HG02852 (cell line): Measurements from ENCODE around the gene PGS1.

Experiments
- ATAC-seq: cut with Tn5 transposase; IDR thresholded peaks from one replicate; pipeline ENCODE4 v1.9.1; 2021; ENCODE audit warnings: mild to moderate bottlenecking, moderate library complexity; ENCODE audit not compliant: unreplicated experiment

The PGS1 gene

DNA sequence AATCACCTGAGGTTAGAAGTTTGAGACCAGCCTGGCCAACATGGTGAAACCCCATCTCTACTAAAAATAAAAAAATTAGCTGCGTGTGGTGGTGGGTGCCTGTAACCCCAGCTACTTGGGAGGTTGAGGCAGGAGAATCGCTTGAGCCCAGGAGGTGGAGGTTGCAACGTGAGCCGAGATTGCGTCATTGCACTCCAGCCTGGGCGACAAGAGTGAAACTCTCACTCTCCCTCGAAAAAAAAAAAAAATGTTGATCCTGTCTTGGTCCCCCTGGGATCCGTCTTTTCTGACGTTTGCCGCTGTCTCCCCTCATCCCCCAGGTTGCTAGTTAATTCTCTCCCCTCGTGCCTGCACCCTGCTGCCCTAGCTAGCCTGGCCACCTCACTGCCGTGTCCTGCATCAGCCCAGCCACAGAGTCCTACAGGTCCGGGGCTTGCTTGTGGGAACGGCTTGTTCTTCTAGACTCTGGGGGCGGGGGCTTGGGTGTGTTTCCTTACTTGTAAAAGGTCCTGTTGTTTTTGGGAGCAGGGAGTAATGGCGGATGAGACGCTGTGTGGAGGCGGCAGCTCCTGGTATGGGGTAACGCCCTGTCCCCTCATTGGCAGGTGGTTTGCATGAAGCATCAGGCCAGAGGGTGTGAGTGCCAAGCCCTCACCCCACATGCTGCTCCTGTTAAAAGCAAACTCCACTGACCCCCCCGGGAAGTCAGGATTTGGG lies 44.6 kb downstream of the PGS1 start:
- ATAC-seq, result no peak

DNA sequence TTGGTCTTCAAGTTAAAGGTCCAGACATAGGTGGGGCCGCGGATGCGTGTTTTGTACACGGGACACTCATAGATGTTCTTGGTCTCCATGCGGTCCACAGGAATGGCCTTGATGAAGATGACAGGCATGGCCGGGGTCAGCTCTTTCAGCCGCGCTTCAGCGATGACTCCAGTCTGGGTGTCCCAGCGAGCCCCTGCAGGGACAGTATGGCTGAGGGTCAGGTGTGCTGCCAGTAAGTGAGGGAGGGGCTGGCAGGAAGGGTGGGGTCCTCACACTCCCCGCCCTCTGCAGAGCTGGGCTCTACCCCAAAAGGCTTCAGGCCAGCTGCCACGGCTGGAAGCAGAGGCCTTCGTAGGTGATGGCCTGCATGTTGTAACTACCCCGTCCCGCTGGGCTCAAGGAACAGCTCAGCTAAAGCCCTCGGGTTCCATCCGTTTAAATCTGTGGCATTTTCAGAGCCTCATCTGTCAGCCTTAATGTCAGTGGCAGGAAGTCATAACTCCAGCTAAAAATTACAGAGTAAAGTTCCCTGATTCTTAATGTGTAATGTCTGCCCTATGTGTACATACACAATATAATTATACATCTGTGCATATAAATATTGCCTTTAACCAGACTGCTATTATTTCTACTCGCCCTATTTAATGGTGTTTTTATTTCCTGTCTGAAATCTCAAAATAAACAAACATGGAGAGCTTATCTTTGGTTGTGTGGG lies 45.7 kb downstream of the PGS1 start:
- no peak for ATAC-seq

DNA sequence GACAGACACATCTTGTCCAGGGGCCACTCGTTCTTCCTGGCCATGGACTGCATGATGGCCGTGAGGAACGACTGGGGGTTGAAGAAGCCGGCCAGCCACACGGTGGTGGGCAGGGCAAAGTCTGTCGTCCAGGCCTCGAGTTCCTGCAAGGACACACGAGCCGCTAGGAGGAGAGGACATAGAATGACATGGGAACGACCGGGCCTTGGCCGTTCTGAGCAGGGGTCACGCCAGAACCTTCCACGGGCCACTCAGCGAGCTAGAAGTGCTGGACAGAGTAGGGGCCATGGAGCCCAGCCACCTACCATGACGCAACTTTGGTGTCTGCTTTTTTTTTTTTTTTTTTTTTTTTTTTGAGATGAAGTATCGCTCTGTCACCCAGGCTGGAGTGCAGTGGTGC lies 47.0 kb downstream of the PGS1 start:
- no peak for ATAC-seq

DNA sequence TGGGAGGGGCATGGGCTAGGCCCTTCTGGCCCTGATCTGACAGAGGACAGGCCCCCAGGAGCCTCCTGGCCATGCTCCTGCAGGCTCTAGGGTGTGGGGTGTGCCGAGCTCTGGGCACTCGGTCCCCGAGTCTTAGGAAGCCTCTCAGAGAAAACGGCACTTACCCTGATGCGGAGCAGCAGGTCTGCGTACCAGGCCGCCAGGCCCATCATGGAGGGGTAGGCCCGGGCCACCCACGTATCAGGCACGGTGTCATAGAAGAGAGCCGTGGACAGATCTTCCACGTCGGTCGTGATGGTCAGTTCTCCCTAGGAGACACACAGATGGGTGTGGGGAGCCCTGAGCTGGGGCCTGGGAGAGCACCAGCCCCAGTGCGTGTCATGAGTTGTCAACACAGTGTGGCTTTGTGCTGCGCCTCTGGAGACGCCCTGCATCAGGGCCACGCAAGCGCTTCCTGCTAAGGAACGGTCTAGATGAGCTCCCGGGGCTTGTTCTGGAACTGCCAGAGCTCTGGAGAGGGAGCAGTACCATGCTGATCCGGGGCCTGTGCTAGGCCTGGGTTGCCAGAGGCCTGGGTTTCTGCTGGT lies 47.9 kb downstream of the PGS1 start:
- no peak for ATAC-seq

DNA sequence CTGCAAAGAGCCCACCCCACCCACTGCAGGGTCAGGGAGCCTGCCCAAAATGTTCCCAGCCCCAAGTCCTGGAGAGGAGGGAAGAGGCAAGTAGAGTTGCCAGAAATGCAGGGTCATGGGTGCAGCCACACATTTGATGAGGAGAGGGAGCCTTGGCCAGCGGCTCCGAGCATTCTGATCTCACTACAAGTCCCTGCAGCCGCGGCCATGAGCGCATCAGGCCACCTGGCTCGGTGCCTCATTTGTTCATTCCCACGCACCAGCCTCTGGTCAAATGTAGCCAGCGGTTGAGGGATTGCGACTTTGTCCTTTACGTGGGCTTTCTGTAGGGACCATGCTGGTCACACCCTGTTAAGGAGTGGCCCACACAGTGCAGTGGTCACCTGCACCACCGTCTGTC lies 48.7 kb downstream of the PGS1 start:
- no peak for ATAC-seq

DNA sequence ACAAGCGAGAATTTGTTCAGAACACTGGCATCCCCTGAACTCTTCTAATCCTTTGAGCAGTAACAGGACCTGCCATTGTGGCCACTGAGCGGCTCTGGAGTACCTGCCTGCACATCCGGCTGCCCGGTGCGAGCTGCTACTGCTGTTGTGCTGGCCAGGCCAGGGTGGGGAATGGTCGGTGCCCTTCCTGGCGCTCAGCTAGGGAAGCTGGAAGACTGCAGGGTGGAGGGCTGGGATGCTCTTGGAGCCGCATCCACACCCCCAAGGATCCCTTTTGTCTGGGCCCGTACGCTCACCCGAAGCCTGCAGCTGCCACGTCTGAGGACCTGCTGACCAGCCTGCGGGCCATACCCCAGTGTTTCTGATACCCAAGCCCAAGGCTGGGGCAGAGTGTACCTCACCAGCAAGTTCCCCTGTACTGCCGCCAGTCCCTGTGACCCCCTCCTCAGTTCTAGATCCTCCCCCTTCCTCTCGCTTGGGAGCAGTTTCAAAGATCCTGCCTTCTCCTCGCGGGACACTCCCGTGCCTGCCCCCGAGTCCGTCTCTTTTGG lies 49.7 kb downstream of the PGS1 start:
- ATAC-seq, result no peak

DNA sequence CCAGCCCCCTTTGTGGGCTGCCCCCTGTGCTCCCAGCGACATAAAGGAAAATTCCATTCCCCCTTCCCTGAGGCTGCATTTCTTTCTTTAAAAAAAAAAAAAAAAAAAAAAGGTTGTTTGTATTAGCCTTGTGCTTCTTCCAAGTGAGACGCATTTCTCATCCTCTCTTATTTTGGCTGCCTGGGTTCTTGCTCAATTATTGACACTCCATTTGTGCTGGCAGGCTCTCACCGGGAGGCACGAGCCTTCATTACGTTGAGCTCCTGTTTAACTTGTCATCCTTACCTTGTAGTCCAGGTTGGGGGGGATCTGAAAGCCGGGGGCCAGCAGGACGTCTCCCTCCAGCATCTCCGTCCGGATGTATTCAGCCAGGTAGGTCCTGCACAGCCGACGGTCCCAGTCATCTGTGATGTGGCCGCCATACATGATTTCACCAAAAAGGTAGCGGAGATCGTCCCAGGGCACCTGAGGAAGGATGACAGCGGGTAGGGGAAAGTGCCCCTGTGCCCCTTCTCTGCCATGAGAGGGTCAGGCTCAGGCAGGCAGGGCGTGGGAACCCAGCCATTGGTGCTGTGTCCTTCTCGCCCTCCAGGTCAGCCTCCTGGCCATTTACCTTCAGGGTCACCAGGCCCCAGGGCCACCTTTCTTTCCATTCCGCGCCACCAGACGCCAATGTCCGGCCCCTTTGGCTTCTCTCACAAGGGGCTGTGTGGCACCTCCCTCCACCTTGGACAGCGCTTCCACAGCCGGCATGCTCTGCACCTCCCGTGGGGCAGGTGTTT lies 50.6 kb downstream of the PGS1 start:
- ATAC-seq, result no peak

DNA sequence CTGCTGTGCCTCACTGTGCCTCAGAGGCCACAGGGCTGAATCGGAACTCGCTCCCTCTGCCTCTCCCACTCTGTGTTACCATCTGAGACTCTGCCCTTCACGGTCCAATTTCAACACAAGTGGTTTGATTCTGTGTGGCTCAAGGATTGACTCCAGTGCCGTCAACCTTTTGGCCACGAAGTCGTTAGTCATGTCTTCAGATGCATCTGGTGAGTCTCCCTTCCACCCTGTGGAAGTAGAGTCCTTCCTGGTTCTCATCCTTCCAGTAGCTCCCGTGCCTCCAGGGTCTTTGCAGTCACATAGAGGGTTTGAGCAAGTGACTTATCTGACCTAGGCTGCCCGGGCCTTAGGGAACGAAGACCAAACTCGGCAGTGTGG lies 51.2 kb downstream of the PGS1 start:
- no peak for ATAC-seq

DNA sequence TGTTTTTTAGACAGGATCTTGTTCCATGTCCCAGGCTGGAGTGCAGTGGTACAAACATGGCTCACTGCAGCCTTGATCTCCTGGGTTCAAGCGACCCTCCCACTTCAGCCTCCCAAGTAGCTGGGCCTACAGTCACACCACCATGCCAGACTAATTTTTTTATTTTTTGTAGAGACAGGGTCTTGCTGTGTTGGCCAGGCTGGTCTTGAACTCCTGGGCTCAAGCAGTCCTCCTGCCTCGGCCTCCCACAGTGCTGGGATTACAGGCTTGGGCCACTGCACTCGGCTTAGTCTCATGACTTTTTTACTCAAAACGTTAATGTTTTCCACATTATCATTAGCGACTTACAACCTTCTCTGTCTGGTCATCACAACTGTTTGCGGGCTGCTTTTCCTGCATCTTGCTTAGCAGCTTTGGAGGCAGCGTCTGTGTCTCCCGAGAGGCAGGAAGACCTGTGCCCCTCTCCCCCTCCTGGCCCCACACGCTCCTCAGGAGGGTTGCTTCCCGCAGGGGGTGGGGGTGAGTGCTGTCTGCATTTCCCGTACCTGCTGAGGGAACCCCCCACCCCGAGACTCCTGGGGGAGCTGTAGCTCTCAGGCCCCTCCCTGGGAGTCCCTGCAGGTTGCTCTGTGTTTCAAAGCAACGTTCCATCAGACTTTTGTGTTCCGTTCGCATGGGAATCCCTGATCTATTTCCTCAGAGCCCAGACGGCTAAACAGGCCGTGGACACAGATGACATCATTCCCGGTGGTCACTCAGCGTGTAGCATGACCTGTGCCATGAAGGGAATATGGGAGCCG lies 52.6 kb downstream of the PGS1 start:
- ATAC-seq, result no peak

DNA sequence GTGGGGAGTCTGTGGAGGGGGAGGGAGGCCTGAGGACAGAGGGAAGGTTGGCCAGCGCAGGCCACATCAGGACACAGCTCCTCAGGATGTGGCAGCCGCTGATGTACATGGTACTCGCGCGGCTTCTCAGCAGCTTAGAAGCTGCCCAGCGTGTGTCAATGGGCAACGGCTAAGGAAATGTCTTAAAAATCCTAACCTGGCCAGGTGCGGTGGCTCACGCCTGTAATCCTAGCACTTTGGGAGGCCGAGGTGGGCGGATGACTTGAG lies 53.2 kb downstream of the PGS1 start:
- no peak for ATAC-seq

DNA sequence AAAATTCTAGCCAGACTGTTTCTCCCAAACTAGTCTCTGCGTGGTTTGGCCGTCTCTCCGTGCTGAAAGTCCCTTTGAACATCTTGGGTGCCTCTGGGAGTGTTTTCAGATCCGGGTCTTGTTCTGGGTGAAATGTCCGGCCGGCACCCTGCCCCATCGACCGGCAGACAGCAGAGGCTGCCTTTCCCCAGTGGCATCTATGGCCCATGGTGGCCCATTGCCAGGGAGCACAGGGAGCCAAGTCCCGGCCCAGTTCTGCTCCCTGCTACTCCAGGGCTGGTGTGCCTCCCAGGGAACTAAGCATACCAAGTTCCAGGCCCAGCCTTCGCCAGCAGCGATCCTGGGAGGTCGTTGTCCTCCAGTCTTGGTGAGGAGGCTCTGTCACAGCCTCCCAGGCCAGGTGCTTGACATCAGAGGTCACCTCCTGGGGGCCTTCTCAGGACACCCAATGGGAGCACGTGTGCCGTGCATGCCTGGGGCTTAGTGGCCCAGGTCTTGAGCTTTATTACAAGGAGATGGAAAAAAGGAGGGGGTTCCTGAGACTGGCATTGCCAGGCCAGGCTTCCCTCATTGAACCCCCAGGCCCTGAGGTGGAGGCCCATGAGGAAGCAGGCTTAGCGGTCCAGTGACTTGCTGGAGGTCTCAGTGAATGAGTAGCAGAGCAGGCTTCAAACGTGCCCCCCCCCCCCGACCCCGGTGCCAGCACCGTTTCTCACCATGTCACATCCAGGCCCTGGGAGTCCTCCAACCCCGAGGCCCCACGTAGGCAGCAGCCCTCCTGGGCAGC lies 54.0 kb downstream of the PGS1 start:
- no peak for ATAC-seq

DNA sequence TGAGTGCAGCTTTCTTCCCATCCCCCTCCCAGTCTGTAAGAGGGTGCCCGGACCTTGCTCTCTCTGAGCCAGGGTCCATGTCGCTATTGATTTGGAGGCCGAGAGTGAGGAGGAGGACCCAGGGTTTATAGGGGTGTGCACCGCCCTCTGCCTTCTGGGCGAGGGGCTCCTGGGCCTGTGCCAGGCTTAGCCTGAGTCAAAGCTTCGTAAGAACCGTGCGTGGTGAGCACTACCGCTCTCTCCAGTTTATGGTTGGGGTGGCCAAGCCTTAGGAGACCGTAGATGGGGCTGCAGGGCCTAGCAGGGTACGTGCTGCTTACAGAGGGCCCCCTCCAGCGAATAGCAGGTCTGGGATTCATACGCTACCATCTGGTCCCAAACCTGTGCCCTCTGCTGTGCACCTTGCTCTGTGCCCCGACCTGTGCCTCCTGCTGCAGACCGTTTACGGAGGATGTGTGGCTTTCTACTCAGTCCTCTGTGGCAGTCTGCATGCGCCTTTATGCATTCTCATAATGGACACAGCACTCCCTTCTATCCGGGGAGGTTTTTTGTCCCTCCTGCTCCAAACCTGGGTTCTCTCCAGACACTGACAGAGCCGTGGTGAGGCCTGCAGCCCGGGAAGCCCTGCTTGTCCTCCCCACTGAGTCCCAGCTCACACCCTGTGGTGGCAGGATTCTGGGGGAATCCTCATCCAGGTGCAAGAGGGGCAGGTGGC lies 54.7 kb downstream of the PGS1 start:
- ATAC-seq, result no peak

DNA sequence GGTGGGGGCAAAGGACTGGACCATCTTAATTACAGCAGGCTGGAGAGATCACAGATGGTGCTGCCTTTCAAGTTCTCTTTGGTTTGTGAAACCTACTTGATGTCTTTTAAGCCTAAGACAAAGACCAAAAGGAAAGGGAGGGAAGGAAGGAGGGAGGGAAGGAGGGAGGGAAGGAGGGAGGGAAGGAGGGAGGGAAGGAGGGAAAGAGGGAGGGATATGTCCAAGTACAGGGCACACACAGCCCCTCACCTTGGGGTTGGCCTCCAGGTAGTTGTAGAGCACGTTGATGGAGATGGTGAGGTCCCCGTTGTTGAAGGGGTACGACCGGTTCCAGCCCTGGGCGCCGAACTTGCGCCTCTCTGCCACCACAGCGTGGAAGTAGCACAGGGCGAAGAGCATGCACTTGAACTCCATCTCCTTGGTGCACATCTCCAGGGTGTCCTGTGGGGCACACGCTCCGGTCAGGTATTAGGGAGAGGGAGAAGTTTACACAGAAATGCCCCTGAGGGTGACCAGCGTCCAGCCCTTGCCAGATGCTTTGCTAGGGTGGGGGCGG lies 55.4 kb downstream of the PGS1 start:
- no peak for ATAC-seq

DNA sequence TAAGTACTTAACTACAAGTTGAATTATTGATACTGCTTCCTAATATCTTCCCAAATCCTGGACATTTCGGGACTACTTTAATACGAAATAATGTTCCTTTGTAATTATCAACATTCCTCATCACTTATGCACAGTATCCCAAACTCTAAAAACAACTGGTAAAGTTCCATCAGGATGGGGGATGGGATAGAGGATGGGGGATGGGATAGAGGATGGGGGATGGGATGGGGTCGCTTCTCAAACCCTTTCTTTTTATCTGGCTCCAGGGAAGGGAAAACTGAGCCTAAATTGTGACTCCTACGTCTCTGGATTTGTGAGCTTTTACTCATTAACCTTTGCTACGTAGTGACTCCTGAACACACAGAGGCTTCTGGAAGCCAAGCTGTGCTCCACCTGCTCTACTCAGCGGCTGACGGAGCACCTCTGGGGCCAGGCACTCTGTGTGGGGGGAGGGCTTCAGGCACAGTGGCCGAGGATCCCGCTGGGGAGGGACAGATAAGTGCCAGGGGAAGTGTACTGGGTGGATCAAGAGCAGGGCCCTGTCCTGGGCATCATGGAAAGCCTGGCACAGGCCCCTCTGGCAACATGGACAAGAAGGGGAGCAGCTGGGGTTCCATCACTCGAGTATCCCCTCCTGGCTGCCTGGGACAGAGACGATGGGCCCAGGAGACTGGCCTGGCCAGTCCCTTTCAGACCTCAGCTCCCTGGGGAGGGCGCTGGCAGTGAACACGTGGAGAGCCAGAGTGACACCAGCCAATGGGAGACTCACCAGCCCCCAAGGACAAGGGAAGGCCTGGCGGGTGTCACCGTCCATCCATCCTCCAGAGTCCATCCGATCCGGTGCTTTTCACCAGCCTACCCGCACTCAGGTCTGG lies 56.2 kb downstream of the PGS1 start:
- no peak for ATAC-seq

DNA sequence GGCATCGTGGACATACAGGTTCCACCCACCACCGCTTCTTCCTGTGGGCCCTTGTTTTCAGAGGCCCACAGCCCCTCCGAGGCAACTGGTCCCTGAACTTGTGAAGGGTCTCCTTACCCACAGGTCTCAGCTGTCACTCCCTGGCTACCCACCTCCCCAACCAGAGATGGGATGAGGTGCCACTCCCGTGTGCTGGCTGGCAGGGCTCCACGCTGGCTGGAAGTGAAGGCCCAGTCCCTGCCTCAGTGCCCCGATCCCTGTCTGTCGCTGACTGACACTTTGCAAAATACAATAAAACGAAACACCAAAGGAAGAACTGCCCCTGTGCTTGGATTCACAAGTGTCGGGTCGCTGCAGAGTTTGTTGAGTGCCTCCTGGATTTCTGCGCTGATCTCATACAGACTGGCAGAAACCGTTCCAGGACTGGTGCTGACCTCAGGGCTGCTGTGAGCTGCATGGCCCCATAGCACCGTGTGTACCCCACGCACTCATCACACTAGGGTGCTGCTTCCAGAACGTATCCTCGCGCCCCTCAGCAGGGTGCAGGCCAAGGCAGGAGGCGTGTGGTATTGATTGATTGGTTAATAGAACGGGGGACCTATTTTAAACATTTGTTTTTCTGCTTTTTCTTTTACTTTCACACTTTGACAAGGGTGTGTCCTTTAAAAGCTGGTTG lies 57.0 kb downstream of the PGS1 start:
- no peak for ATAC-seq

DNA sequence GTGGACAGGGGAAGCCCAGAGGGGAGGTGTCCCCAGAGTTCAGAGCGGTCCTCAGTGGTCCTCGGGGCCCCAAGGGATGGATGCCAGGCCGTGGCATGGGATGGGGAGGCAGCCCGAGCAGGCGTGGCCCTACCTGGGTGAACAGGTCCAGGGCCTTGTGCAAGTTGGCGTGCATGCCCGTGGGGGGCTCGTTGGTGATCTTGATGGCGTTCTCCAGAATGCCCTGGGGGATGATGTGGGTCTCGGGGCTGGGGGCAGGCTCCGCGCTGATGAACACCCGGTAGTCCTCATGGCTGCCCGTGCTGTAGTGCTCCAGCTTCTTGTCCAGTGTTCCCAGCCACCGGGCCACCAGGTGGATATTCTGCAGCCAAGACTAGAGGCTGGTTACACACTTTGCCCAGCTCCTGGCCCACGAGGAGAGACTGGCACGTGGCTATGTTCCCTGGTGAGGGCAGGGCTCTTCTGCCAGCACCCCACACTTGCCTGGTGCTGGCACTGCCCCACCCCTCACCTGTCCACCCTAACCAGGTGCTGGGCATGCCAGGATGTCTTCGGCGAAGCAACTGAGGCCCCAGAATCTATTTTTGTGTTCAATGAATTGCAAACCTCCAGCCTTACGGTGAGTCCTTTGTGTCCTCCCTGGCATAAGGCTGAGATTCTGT lies 59.2 kb downstream of the PGS1 start:
- ATAC-seq, result no peak

DNA sequence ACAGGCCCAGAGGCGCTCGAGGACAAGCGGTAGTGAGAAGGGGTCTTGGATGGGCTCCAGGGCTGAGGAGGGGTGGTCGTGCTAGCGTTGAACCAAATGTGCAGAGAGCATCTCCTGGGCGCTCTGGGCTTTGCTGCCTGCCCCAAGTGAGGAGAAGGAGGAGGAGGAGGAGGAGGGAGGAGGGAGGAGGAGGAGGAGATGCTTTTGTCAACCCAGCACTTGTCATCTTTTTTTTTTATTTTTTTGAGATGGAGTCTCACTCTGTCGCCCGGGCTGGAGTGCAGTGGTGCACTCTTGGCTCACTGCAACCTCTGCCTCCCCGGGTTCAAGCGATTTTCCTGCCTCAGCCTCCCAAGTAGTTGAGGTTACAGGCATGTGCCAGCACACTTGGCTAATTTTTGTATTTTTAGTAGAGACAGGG lies 59.8 kb downstream of the PGS1 start:
- no peak for ATAC-seq
